Activated T-cell treated with anti-CD3 and anti-CD28 coated beads for 24 hours (primary cell): Measurements from ENCODE around the gene NUDT22.

Source experiments
- DNase-seq: peaks from one replicate; pipeline ENCODE4 v3.0.0-alpha.2; 2020; ENCODE audit warnings: low read depth

Gene NUDT22

GRCh38 chr11:64227405-64227956 is 1.4 kb downstream of the NUDT22 start:
- no peak for DNase-seq

GRCh38 chr11:64229090-64229743 is 3.1 kb downstream of the NUDT22 start:
- no peak for DNase-seq

- no peak for DNase-seq
These were observed 3.7 kb downstream of the NUDT22 start for GRCh38 chr11:64229744-64230170.

- peak; percentile 85 for DNase-seq
These were observed 4.3 kb downstream of the NUDT22 start, which contains the start of gene DNAJC4 for GRCh38 chr11:64230171-64230984. Gene DNAJC4 (plus strand): TSS chr11:64230548. CDS start chr11:64230855, 307 bp downstream.

GRCh38 chr11:64230985-64231365 is 4.9 kb downstream of the NUDT22 start:
- DNase-seq: no peak

GRCh38 chr11:64231546-64231945 is 5.5 kb downstream of the NUDT22 start:
- DNase-seq: no peak

- DNase-seq: no peak
These were observed 6.3 kb downstream of the NUDT22 start for GRCh38 chr11:64232182-64232966.

- no peak for DNase-seq
These were observed 6.9 kb downstream of the NUDT22 start for GRCh38 chr11:64232967-64233315.

GRCh38 chr11:64233913-64234586 is 8.0 kb downstream of the NUDT22 start, which contains the start of gene VEGFB:
Gene VEGFB (plus strand): TSS chr11:64234584. CDS start chr11:64234834, 250 bp downstream.
- peak; percentile 64 for DNase-seq

- no peak for DNase-seq
These were observed 8.7 kb downstream of the NUDT22 start for GRCh38 chr11:64234647-64235379.

GRCh38 chr11:64235437-64236161 is 9.5 kb downstream of the NUDT22 start:
- DNase-seq: no peak

- no peak for DNase-seq
These were observed 11.4 kb downstream of the NUDT22 start for GRCh38 chr11:64237484-64237951.

- no peak for DNase-seq
These were observed 12.0 kb downstream of the NUDT22 start for GRCh38 chr11:64238076-64238475.

GRCh38 chr11:64238999-64239398 is 12.9 kb downstream of the NUDT22 start:
- no peak for DNase-seq

- DNase-seq: no peak
These were observed 13.8 kb downstream of the NUDT22 start for GRCh38 chr11:64239662-64240434.

- DNase-seq: peak; percentile 98
These were observed 14.6 kb downstream of the NUDT22 start, which contains the start of gene FKBP2 for GRCh38 chr11:64240435-64241240. Gene FKBP2 (plus strand): TSS chr11:64241095. CDS start chr11:64242388, 1,293 bp downstream.

GRCh38 chr11:64241241-64241490 is 15.1 kb downstream of the NUDT22 start:
- peak; percentile 100 for DNase-seq

- no peak for DNase-seq
These were observed 15.7 kb downstream of the NUDT22 start for GRCh38 chr11:64241491-64242374.
